ENCODE measurements around the gene SMPDL3B. TPM values are rescaled to one million over a fixed set of nuclear protein-coding genes. Genes with fewer than 3 reads are reported as not detected.

Gene SMPDL3B
- total RNA-seq, 2 experiments from 2014 or later: 0.76 to 0.82 TPM

- no peaks in the 10 kb centered on the region for H3K9me3 Mint-ChIP-seq (ENCODE audit: insufficient read depth)
- DNase-seq (no peak), ATAC-seq (no peak)
- peak overlapping the region; percentile 7 for H3K27ac Mint-ChIP-seq
- H3K27me3 Mint-ChIP-seq (ENCODE audit: low read depth): no peaks in the 10 kb centered on the region
- peaks cover 39% of the 10 kb centered on the region for H3K4me1 Mint-ChIP-seq (ENCODE audit: low read depth)
- H3K4me3 Mint-ChIP-seq: no peak overlapping the region
- POLR2A ChIA-PET: no interaction called here
- CTCF ChIA-PET: interaction anchor here (0.6 to 2.4 kb wide), 6 partner anchors 16 to 267 kb away, joined by 3 to 10 read pairs (median 4); partner anchors contain the start of gene EYA3
- no peaks in the 10 kb centered on the region for H3K36me3 Mint-ChIP-seq (ENCODE audit: low read depth)
These were observed 7.1 kb downstream of the SMPDL3B start for GRCh38 chr1:27941671-27942540.

GRCh38 chr1:27945020-27945419, 10.2 kb downstream of the SMPDL3B start:
- no peaks in the 10 kb centered on the region for H3K9me3 Mint-ChIP-seq (ENCODE audit: insufficient read depth)
- peaks cover 25% of the 10 kb centered on the region for H3K4me1 Mint-ChIP-seq (ENCODE audit: low read depth)
- H3K27ac Mint-ChIP-seq: peak overlapping the region; percentile 49
- no peak overlapping the region for H3K4me3 Mint-ChIP-seq
- POLR2A ChIA-PET: interaction anchor here (1.0 kb wide), 1 partner anchor 29 kb away, joined by 3 read pairs; no protein-coding TSS in a partner anchor
- no peaks in the 10 kb centered on the region for H3K27me3 Mint-ChIP-seq (ENCODE audit: low read depth)
- H3K36me3 Mint-ChIP-seq (ENCODE audit: low read depth): no peaks in the 10 kb centered on the region
- DNase-seq: no peak
- no peak for ATAC-seq
- CTCF ChIA-PET: interaction anchor here (0.8 to 1.1 kb wide), 3 partner anchors 16 to 263 kb away, joined by 3 to 4 read pairs (median 4); no protein-coding TSS in a partner anchor

GRCh38 chr1:27949027-27949426, 14.2 kb downstream of the SMPDL3B start:
- no peak overlapping the region for H3K27ac Mint-ChIP-seq
- DNase-seq (no peak), ATAC-seq (no peak)
- H3K27me3 Mint-ChIP-seq (ENCODE audit: low read depth): peaks cover 2% of the 10 kb centered on the region
- CTCF ChIA-PET: no interaction called here
- H3K4me1 Mint-ChIP-seq (ENCODE audit: low read depth): peaks cover 4% of the 10 kb centered on the region
- H3K36me3 Mint-ChIP-seq (ENCODE audit: low read depth): no peaks in the 10 kb centered on the region
- POLR2A ChIA-PET: no interaction called here
- H3K4me3 Mint-ChIP-seq: no peak overlapping the region
- H3K9me3 Mint-ChIP-seq (ENCODE audit: insufficient read depth): no peaks in the 10 kb centered on the region

- Mint-ChIP-seq H3K4me1 (ENCODE audit: low read depth) (peaks cover 2% of the 10 kb centered on the region), H3K9me3 (ENCODE audit: insufficient read depth) (no peaks in the 10 kb centered on the region), H3K27ac (no peak overlapping the region), H3K27me3 (ENCODE audit: low read depth) (peaks cover 9% of the 10 kb centered on the region), H3K36me3 (ENCODE audit: low read depth) (no peaks in the 10 kb centered on the region), H3K4me3 (no peak overlapping the region)
- ChIA-PET CTCF (interaction anchor here (1.1 to 3.4 kb wide), 4 partner anchors 9 to 93 kb away, joined by 3 to 11 read pairs (median 4); partner anchors contain the start of gene XKR8), POLR2A (no interaction called here)
- DNase-seq (no peak), ATAC-seq (no peak)
These were observed 16.6 kb downstream of the SMPDL3B start for GRCh38 chr1:27951396-27951795.

- Mint-ChIP-seq H3K27ac (no peak overlapping the region), H3K4me1 (ENCODE audit: low read depth) (no peaks in the 10 kb centered on the region), H3K9me3 (ENCODE audit: insufficient read depth) (no peaks in the 10 kb centered on the region), H3K27me3 (ENCODE audit: low read depth) (peaks cover 9% of the 10 kb centered on the region), H3K36me3 (ENCODE audit: low read depth) (no peaks in the 10 kb centered on the region), H3K4me3 (no peak overlapping the region)
- no peak for DNase-seq
- no peak for ATAC-seq
- ChIA-PET CTCF (interaction anchor here (1.3 to 3.4 kb wide), 2 partner anchors 8 to 11 kb away, joined by 4 to 11 read pairs; partner anchors contain the start of gene XKR8), POLR2A (no interaction called here)
These were observed 17.3 kb downstream of the SMPDL3B start for GRCh38 chr1:27952147-27952546.

- ATAC-seq: no peak
- CTCF ChIA-PET: interaction anchor here (1.4 kb wide), 1 partner anchor 14 kb away, joined by 7 read pairs; no protein-coding TSS in a partner anchor
- Mint-ChIP-seq H3K36me3 (ENCODE audit: low read depth) (no peaks in the 10 kb centered on the region), H3K4me3 (no peak overlapping the region), H3K27ac (no peak overlapping the region), H3K27me3 (ENCODE audit: low read depth) (peaks cover 9% of the 10 kb centered on the region), H3K4me1 (ENCODE audit: low read depth) (peaks cover 5% of the 10 kb centered on the region), H3K9me3 (ENCODE audit: insufficient read depth) (no peaks in the 10 kb centered on the region)
- DNase-seq: no peak
- POLR2A ChIA-PET: no interaction called here
These were observed 19.4 kb downstream of the SMPDL3B start for GRCh38 chr1:27954186-27954585.

- no peak overlapping the region for H3K27ac Mint-ChIP-seq
- H3K27me3 Mint-ChIP-seq (ENCODE audit: low read depth): peaks cover 9% of the 10 kb centered on the region
- ATAC-seq (no peak), DNase-seq (no peak)
- POLR2A ChIA-PET: no interaction called here
- no peak overlapping the region for H3K4me3 Mint-ChIP-seq
- CTCF ChIA-PET: no interaction called here
- H3K4me1 Mint-ChIP-seq (ENCODE audit: low read depth): peaks cover 7% of the 10 kb centered on the region
- H3K36me3 Mint-ChIP-seq (ENCODE audit: low read depth): no peaks in the 10 kb centered on the region
- H3K9me3 Mint-ChIP-seq (ENCODE audit: insufficient read depth): no peaks in the 10 kb centered on the region
These were observed 20.3 kb downstream of the SMPDL3B start for GRCh38 chr1:27955076-27955475.

- ChIA-PET POLR2A (no interaction called here), CTCF (interaction anchor here (1.4 to 1.8 kb wide), 2 partner anchors 16 to 99 kb away, joined by 4 to 8 read pairs; no protein-coding TSS in a partner anchor)
- Mint-ChIP-seq H3K4me1 (ENCODE audit: low read depth) (peaks cover 19% of the 10 kb centered on the region), H3K9me3 (ENCODE audit: insufficient read depth) (no peaks in the 10 kb centered on the region), H3K4me3 (no peak overlapping the region), H3K27me3 (ENCODE audit: low read depth) (peaks cover 9% of the 10 kb centered on the region), H3K27ac (no peak overlapping the region), H3K36me3 (ENCODE audit: low read depth) (no peaks in the 10 kb centered on the region)
- no peak for ATAC-seq
- no peak for DNase-seq
These were observed 22.0 kb downstream of the SMPDL3B start for GRCh38 chr1:27956761-27957160.

GRCh38 chr1:27957655-27958054, 22.9 kb downstream of the SMPDL3B start:
- H3K4me3 Mint-ChIP-seq: no peak overlapping the region
- no peak overlapping the region for H3K27ac Mint-ChIP-seq
- H3K4me1 Mint-ChIP-seq (ENCODE audit: low read depth): peaks cover 22% of the 10 kb centered on the region
- no peak for DNase-seq
- no peaks in the 10 kb centered on the region for H3K9me3 Mint-ChIP-seq (ENCODE audit: insufficient read depth)
- no peaks in the 10 kb centered on the region for H3K36me3 Mint-ChIP-seq (ENCODE audit: low read depth)
- peaks cover 9% of the 10 kb centered on the region for H3K27me3 Mint-ChIP-seq (ENCODE audit: low read depth)
- ATAC-seq: no peak
- POLR2A ChIA-PET: interaction anchor here (0.9 kb wide), 1 partner anchor 13 kb away, joined by 3 read pairs; no protein-coding TSS in a partner anchor
- CTCF ChIA-PET: interaction anchor here (0.8 to 1.8 kb wide), 5 partner anchors 17 to 251 kb away, joined by 3 to 8 read pairs (median 4); no protein-coding TSS in a partner anchor

GRCh38 chr1:27958513-27958912, 23.7 kb downstream of the SMPDL3B start:
- CTCF ChIA-PET: interaction anchor here (1.0 to 4.1 kb wide), 4 partner anchors 7 to 250 kb away, joined by 4 to 11 read pairs (median 6); no protein-coding TSS in a partner anchor
- Mint-ChIP-seq H3K27me3 (ENCODE audit: low read depth) (peaks cover 6% of the 10 kb centered on the region), H3K4me3 (peak overlapping the region; percentile 80), H3K27ac (no peak overlapping the region), H3K36me3 (ENCODE audit: low read depth) (peaks cover under 1% of the 10 kb centered on the region), H3K4me1 (ENCODE audit: low read depth) (peaks cover 26% of the 10 kb centered on the region), H3K9me3 (ENCODE audit: insufficient read depth) (no peaks in the 10 kb centered on the region)
- POLR2A ChIA-PET: interaction anchor here (0.9 to 1.2 kb wide), 3 partner anchors 12 to 127 kb away, joined by 3 read pairs; no protein-coding TSS in a partner anchor
- DNase-seq (no peak), ATAC-seq (no peak)

- H3K4me3 Mint-ChIP-seq: peak within 1 kb of the TSS; percentile 80
- peaks cover 30% of the 10 kb centered on the region for H3K4me1 Mint-ChIP-seq (ENCODE audit: low read depth)
- ATAC-seq (peak; percentile 99), DNase-seq (peak; percentile 88)
- no peaks in the 10 kb centered on the region for H3K9me3 Mint-ChIP-seq (ENCODE audit: insufficient read depth)
- POLR2A ChIA-PET: interaction anchor here (0.7 to 1.6 kb wide), 5 partner anchors 19 to 272 kb away, joined by 3 read pairs; no protein-coding TSS in a partner anchor
- peak within 1 kb of the TSS; percentile 81 for H3K27ac Mint-ChIP-seq
- H3K27me3 Mint-ChIP-seq (ENCODE audit: low read depth): peaks cover 6% of the 10 kb centered on the region
- H3K36me3 Mint-ChIP-seq (ENCODE audit: low read depth): peaks cover 8% of the 10 kb centered on the region
- CTCF ChIA-PET: interaction anchor here (1.3 to 4.1 kb wide), 4 partner anchors 9 to 22 kb away, joined by 3 to 11 read pairs (median 4); no protein-coding TSS in a partner anchor
These were observed 25.2 kb downstream of the SMPDL3B start, which contains the start of gene XKR8 for GRCh38 chr1:27959792-27960603. Gene XKR8 (plus strand): TSS chr1:27959973. CDS start chr1:27960070, 97 bp downstream.
